Fibroblast of skin of back (primary cell): ENCODE results near the gene DLX2.
A peak's percentile ranks its signal among the peaks of the same experiment; 100 is the strongest.

Experiments used
- DNase-seq: peaks from one replicate; pipeline ENCODE4 v3.0.0-alpha.2; 2013

DLX2 gene

GRCh38 chr2:172107690-172108586, 5.2 kb upstream of the DLX2 start:
- no peak for DNase-seq

GRCh38 chr2:172106108-172106961, 3.6 kb upstream of the DLX2 start:
- DNase-seq = peak; percentile 55

- DNase-seq = no peak
Measured at GRCh38 chr2:172105471-172106107, 2.9 kb upstream of the DLX2 start.

- DNase-seq = peak; percentile 81
Measured at GRCh38 chr2:172103471-172104272, 972 bp upstream of the DLX2 start.

- DNase-seq = no peak
Measured at GRCh38 chr2:172101821-172102390, 794 bp downstream of the DLX2 start.

- DNase-seq = no peak
Measured at GRCh38 chr2:172100935-172101820, 1.5 kb downstream of the DLX2 start.

GRCh38 chr2:172100080-172100934, 2.4 kb downstream of the DLX2 start:
- no peak for DNase-seq

- DNase-seq = no peak
Measured at GRCh38 chr2:172099472-172100079, 3.1 kb downstream of the DLX2 start.

- DNase-seq = peak; percentile 87
Measured at GRCh38 chr2:172098650-172099471, 3.8 kb downstream of the DLX2 start.

GRCh38 chr2:172098287-172098649, 4.4 kb downstream of the DLX2 start:
- DNase-seq = no peak

GRCh38 chr2:172097557-172098131, 5.1 kb downstream of the DLX2 start:
- DNase-seq = no peak

GRCh38 chr2:172096626-172097547, 5.8 kb downstream of the DLX2 start:
- peak; percentile 86 for DNase-seq

- DNase-seq = no peak
Measured at GRCh38 chr2:172095905-172096625, 6.6 kb downstream of the DLX2 start.

- peak; percentile 80 for DNase-seq
Measured at GRCh38 chr2:172095146-172095904, 7.4 kb downstream of the DLX2 start.
